Sigmoid colon (tissue), 4 donors: Measurements from ENCODE around the gene MLNR.

Experiments used
- CTCF ChIP-seq, 4 experiments: fragments of 450-650 bp in 3 of 4; fragments of 200-600 bp in 1 of 4; IDR thresholded peaks; one replicate each; pipeline ENCODE4 v1.5.1; 2016 to 2019; ENCODE audit warnings: antibody characterized with exemption in 4 of 4, mild to moderate bottlenecking in 3 of 4, moderate library complexity in 2 of 4
- POLR2A ChIP-seq, 2 donors: fragments of 450-650 bp; IDR thresholded peaks; one replicate each; pipeline ENCODE4 v1.6.1; 2016; ENCODE audit warnings: antibody characterized with exemption in 2 of 2, mild to moderate bottlenecking in 2 of 2, moderate library complexity in 2 of 2
- POLR2AphosphoS5 ChIP-seq, 4 donors: sonication (generic); formaldehyde crosslinking; IDR thresholded peaks; one replicate each; pipeline ENCODE4 v1.6.1; 2017; ENCODE audit warnings: antibody characterized with exemption in 4 of 4

DNA sequence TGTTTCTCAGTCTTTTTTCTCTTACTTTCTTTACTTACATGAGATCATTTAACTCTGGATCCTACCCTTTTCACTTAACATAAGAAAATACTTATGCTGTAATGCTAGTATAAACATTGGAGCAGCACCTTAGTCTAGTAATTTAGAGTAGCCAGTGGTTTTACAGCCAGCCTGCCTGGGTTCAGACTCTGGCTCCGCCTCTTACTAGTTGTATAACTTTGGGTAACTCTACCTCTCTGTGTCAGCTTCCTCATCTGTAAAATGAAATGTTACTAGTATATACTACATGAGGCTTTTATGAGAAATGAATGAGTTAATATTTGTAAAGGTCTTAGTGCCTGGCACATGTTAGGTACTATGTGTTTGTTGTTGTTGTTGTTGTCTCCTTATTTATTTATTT, 33.2 kb downstream of the MLNR start:
- no peak for TF ChIP-seq CTCF (IDR thresholded peaks at IDR 0.05)
- no peak for TF ChIP-seq POLR2A (IDR thresholded peaks at IDR 0.05)
- TF ChIP-seq POLR2AphosphoS5 (IDR thresholded peaks at IDR 0.05), result no peak
